Retinal pigment epithelial cell (primary cell): ENCODE measurements around the gene WNT7A.

ENCODE experiments used
- DNase-seq: peaks from one replicate; pipeline ENCODE4 v3.0.0-alpha.2; 2010; ENCODE audit warnings: low read depth
- H3K4me3 ChIP-seq: 2 replicates; pipeline ENCODE4 v1.5.1; 2011; ENCODE audit warnings: mild to moderate bottlenecking, low read length, control low read depth, moderate library complexity
- TF ChIP-seq, protein P1 (sequence below): conservative IDR thresholded peaks from 2 replicates; pipeline ENCODE4 v1.5.1; 2011; ENCODE audit warnings: low read depth, low read length, control low read depth, inconsistent platforms

Gene WNT7A

DNA sequence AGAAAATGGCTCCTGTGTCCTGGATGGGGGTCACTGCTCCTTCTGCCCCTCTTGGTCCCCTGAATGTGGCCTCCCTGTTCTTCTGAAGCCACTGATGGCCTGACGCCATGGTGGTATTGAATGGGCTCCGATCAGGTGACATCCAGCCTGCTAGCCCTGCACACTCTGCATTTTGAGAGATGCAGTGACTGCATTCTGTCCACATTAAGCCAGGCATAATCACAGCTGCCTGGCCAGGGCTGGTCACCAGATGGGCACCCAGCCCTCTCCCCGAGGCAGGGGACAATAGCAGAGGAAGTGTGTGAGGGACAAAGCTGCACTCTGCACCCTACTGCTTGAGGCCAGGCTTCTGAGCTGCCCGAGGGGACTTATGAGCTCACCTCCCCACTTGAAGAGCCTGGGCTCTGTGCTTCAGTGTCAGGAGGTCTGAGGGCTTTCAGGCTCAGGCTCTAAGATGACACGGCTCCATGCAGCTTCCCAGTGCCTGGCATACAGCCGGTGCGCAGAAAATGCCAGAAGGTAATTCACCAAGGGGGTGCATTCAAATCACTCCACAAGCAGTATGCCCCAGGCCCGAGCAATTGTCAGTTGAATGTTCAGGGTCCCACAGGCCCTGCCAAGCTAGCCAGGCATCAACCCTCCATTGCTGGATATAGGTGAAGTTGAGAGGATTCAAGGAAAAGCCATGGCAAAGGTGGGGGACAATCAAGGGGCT, 56.8 kb downstream of the WNT7A start:
- no peak overlapping the region for H3K4me3 ChIP-seq
- DNase-seq = no peak
- TF ChIP-seq, protein P1, sequence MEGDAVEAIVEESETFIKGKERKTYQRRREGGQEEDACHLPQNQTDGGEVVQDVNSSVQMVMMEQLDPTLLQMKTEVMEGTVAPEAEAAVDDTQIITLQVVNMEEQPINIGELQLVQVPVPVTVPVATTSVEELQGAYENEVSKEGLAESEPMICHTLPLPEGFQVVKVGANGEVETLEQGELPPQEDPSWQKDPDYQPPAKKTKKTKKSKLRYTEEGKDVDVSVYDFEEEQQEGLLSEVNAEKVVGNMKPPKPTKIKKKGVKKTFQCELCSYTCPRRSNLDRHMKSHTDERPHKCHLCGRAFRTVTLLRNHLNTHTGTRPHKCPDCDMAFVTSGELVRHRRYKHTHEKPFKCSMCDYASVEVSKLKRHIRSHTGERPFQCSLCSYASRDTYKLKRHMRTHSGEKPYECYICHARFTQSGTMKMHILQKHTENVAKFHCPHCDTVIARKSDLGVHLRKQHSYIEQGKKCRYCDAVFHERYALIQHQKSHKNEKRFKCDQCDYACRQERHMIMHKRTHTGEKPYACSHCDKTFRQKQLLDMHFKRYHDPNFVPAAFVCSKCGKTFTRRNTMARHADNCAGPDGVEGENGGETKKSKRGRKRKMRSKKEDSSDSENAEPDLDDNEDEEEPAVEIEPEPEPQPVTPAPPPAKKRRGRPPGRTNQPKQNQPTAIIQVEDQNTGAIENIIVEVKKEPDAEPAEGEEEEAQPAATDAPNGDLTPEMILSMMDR = no peak

DNA sequence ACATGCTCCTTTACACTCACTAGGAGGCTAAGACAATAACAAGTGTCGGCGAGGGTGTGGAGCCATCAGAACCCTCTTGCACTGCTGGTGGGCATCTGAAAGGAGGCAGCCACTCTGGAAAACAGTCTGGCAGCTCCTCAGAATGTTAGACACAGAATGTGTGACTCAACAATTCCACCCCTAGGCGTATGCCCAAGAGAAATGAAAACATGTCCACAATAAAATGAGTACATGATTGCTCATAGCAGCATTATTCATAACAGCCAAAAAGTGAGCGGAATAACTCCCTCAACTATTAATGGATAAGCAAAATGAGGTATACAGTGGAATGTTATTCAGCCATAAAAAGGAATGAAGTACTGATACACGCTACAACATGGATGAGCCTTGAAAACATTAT, 57.8 kb downstream of the WNT7A start:
- TF ChIP-seq, protein P1 = no peak
- DNase-seq = no peak
- H3K4me3 ChIP-seq = no peak overlapping the region

DNA sequence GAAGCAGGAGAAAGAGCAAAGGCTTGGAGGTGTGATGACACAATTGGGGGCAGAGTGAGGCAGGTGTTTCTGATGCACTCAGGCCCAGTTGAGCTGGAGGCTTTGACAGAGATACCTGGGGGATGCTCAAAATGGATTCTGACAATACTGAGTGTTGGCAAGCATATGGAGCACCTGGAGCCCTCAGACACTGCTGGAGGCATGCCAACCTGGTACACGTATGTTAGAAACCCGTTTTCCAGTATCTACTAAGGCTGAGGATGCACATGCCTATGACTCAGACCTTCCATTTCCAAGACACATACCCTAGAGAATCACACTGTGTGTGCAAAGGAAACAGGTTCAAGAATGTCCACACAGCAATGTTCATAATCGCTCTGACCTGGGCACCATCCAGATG, 58.7 kb downstream of the WNT7A start:
- TF ChIP-seq, protein P1 = no peak
- DNase-seq = no peak
- no peak overlapping the region for H3K4me3 ChIP-seq

DNA sequence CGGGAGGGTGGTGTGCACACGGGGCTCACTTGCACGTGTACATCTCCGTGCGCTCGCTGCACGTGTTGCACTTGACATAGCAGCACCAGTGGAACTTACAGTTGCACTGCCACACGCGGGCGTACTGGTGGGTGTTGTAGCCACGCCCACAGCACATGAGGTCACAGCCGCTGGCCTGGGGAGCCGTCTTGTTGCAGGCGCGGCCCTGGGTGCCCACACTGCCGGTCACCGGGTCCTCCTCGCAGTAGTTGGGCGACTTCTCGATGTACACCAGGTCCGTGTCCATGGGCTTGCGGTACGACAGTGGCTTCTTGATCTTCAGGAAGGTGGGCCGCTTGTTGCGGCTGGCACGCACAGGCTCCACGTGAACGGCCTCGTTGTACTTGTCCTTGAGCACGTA, 61.0 kb downstream of the WNT7A start:
- H3K4me3 ChIP-seq = no peak overlapping the region
- TF ChIP-seq, protein P1 = no peak
- no peak for DNase-seq

DNA sequence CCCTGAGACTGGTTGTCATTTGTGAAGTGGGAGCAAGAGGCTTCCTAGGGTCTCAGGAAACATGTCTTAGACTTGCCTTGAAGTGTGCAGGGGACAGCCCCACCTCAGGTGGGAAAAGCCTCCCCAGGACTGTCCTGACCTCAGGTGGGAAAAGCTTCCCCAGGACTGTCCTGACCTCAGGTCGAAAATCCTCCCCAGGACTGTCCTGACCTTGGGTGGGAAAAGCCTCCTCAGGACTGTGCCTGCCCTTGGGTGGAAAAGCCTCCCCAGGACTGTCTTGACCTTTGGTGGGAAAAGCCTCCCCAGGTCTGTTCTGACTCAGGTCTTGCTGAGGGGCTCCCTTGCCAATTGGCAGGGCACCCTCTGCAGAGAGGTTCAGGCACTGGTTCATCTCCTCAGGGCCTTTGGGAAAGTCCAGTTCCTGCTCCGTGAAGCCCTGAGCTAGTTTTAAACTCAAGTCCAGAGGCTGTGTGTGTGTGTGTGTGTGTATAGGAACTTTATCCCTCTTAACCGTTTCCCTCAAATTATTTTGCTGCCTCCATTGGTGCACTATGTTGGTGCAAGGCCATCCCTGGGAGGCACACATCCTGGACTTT, 64.7 kb downstream of the WNT7A start:
- TF ChIP-seq, protein P1 = no peak
- H3K4me3 ChIP-seq = no peak overlapping the region
- DNase-seq = no peak

DNA sequence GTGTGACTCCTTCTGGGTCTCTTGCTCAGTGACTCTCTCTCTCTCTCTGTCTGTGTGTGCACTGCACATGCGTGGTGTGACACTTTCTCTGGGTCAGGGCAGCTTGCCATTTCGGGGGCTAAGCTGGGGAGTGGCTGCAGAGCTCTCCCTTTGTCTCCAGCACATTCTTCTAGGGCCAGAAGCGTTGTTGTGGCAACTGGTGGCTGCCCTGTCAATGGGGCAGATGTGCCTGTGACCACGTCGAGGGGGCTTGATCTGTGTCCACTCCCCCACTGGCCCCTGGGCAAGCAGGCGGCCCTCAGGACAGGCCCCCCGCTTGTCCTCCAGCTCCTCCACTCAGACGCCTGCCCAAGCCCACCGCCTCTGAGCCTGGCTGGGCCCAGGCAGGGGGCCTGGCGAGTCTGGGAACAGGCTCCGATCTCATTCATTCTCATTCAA, 67.8 kb downstream of the WNT7A start:
- DNase-seq = no peak
- TF ChIP-seq, protein P1 = no peak
- H3K4me3 ChIP-seq = no peak overlapping the region

DNA sequence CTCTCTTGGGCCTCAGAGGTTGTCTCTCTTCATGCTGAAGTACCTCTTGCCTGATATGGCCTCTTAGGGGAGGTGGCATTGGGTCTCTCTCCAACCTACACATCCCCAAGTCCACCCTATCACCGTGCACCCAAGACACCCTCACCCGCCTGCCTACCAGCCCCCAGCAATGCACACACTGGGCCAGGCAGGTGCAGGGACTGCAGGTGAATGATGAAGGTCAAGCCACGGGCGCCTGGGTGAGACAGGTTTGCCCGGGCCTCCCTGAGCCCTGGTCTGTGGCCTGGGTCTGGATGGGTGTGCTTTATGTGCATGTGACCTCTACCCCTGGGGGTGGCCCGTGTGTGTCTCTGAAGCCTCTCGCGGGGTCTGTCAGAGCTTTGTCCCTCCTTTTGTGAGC, 68.3 kb downstream of the WNT7A start:
- DNase-seq = no peak
- TF ChIP-seq, protein P1 = no peak
- no peak overlapping the region for H3K4me3 ChIP-seq
